Measurements from ENCODE around the gene CD4.

CD4 gene

DNA sequence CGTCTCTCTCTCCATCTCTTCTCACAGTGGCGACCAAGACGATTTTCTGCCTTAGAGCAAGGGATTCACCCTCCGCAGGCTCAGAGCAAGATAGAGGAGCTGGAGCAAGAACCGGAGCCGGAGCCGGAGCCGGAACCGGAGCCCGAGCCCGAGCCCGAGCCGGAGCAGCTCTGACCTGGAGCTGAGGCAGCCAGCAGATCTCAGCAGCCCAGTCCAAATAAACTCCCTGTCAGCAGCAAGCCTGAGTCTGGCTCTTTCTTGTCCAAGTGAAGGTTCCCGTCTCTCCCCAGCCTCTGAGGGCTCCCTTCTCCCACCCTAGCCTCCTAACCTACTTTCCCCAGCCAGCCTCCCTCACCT, 11.1 kb upstream of the CD4 start:
- H3K36me3 ChIP-seq (ENCODE audit: control insufficient read depth in 1 of 2, insufficient read depth in 2 of 2, low read length in 2 of 2) = no peaks in the 10 kb centered on the region
- H3K27me3 ChIP-seq (ENCODE audit: control insufficient read depth in 1 of 2, insufficient read depth in 2 of 2, low read length in 2 of 2) = peaks cover 8 to 13% of the 10 kb centered on the region in 2 donors
- H3K27ac ChIP-seq (ENCODE audit: low read depth, low read length) = no peak overlapping the region
- no peaks in the 10 kb centered on the region for H3K9me3 ChIP-seq (ENCODE audit: control insufficient read depth in 1 of 2, low read length in 2 of 2)
- peak overlapping the region in 1 of 2 donors; percentile 70 for H3K9ac ChIP-seq (ENCODE audit: low read depth in 1 of 2, low read length in 2 of 2)
- H3K4me3 ChIP-seq (ENCODE audit: low read depth in 1 of 2, low read length in 2 of 2) = peak overlapping the region; percentile 62 to 71
- H3K4me1 ChIP-seq (ENCODE audit: control insufficient read depth in 1 of 2, insufficient read depth in 2 of 2, low read length in 2 of 2) = peaks cover 17 to 24% of the 10 kb centered on the region in 2 donors

GRCh38 chr12:6778574-6779550, 10.5 kb upstream of the CD4 start:
- Histone ChIP-seq H3K9ac (ENCODE audit: low read depth in 1 of 2, low read length in 2 of 2) (peak overlapping the region; percentile 1 to 70), H3K36me3 (ENCODE audit: control insufficient read depth in 1 of 2, insufficient read depth in 2 of 2, low read length in 2 of 2) (no peaks in the 10 kb centered on the region), H3K4me1 (ENCODE audit: control insufficient read depth in 1 of 2, insufficient read depth in 2 of 2, low read length in 2 of 2) (peaks cover 17 to 26% of the 10 kb centered on the region in 2 donors), H3K27ac (ENCODE audit: low read depth, low read length) (no peak overlapping the region), H3K27me3 (ENCODE audit: control insufficient read depth in 1 of 2, insufficient read depth in 2 of 2, low read length in 2 of 2) (peaks cover 3 to 10% of the 10 kb centered on the region in 2 donors), H3K4me3 (ENCODE audit: low read depth in 1 of 2, low read length in 2 of 2) (peak overlapping the region; percentile 62 to 71), H3K9me3 (ENCODE audit: control insufficient read depth in 1 of 2, low read length in 2 of 2) (no peaks in the 10 kb centered on the region)

DNA sequence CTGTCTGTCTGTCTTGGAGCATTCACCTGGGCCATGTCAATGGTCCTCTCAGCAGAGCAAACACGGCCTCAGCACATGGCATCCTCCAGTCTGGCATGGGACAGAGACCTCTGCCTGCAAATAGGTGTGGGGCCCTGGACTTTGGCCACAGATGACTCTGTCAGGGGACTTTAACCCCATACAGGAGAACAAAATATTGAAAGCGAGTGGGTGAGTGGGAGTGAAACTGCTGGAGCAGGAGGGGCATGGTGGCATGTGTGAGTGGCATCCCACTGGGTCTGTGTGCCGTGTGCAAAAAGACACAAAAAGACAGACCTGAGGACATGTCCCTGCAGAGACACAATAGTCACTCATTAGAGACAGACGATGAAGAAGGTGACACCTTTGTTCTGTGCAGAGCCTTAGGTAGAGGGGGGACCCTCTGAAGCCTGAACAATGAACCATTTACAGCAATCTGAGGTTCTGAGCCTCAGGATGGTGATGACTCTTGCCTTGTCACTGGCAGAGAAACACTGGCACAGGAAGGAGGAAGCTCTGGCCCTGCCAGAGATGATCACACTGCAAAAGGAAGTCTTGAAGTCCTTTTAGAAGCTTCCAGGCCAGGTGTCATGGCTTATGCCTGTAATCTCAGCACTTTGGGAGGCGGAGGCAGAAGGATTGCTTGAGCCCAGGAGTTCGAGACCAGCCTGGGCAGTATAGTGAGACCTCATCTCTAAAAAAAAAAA, 9.5 kb upstream of the CD4 start:
- Histone ChIP-seq H3K27ac (ENCODE audit: low read depth, low read length) (no peak overlapping the region), H3K4me3 (ENCODE audit: low read depth in 1 of 2, low read length in 2 of 2) (no peak overlapping the region), H3K27me3 (ENCODE audit: control insufficient read depth in 1 of 2, insufficient read depth in 2 of 2, low read length in 2 of 2) (peaks cover 0 to 2% of the 10 kb centered on the region in 2 donors), H3K36me3 (ENCODE audit: control insufficient read depth in 1 of 2, insufficient read depth in 2 of 2, low read length in 2 of 2) (no peaks in the 10 kb centered on the region), H3K9ac (ENCODE audit: low read depth in 1 of 2, low read length in 2 of 2) (peak overlapping the region; percentile 1 to 20), H3K4me1 (ENCODE audit: control insufficient read depth in 1 of 2, insufficient read depth in 2 of 2, low read length in 2 of 2) (peaks cover 17 to 26% of the 10 kb centered on the region in 2 donors), H3K9me3 (ENCODE audit: control insufficient read depth in 1 of 2, low read length in 2 of 2) (no peaks in the 10 kb centered on the region)

DNA sequence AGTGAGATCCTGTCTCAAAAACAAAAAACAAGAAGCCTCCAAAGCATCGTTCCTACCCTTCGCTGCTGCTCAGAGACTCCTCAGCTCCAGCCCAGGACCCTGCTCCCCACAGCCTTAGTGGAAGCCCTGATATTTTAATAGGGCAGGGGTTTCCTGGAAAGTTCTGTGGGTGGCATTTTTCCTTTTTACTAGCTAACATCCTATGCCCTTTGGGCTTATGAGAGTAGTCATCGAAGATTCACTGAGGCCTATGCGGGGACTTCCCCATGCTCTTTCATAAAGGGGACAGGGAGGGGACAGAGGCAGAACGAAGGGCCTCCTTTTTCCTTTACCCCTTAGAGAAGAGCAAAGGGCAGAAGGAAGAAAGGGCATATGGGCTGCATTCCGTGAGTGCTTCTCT, 8.8 kb upstream of the CD4 start:
- Histone ChIP-seq H3K36me3 (ENCODE audit: control insufficient read depth in 1 of 2, insufficient read depth in 2 of 2, low read length in 2 of 2) (no peaks in the 10 kb centered on the region), H3K4me3 (ENCODE audit: low read depth in 1 of 2, low read length in 2 of 2) (no peak overlapping the region), H3K9me3 (ENCODE audit: control insufficient read depth in 1 of 2, low read length in 2 of 2) (no peaks in the 10 kb centered on the region), H3K27ac (ENCODE audit: low read depth, low read length) (no peak overlapping the region), H3K27me3 (ENCODE audit: control insufficient read depth in 1 of 2, insufficient read depth in 2 of 2, low read length in 2 of 2) (no peaks in the 10 kb centered on the region), H3K4me1 (ENCODE audit: control insufficient read depth in 1 of 2, insufficient read depth in 2 of 2, low read length in 2 of 2) (peaks cover 17 to 26% of the 10 kb centered on the region in 2 donors), H3K9ac (ENCODE audit: low read depth in 1 of 2, low read length in 2 of 2) (no peak overlapping the region)

DNA sequence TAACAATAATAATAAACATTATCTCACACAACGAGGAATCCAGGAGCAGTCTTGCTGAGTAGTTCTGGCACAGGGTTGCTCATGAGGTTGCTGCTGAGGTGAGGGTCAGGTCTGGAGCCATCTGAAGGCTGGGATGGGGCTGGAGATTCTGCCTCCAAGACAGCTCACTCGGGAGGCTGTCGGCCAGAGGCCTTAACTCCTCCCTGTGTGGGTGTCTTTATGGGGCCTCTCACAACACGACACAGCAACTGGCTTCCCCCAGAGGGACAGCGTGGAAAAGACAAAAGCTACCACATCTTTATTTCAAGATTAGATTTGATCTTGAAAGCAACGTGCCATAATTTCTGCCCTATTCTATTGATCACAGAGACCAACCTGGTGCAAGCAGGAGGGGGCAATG, 7.2 kb upstream of the CD4 start:
- Histone ChIP-seq H3K9ac (ENCODE audit: low read depth in 1 of 2, low read length in 2 of 2) (no peak overlapping the region), H3K4me1 (ENCODE audit: control insufficient read depth in 1 of 2, insufficient read depth in 2 of 2, low read length in 2 of 2) (peaks cover 17 to 26% of the 10 kb centered on the region in 2 donors), H3K4me3 (ENCODE audit: low read depth in 1 of 2, low read length in 2 of 2) (no peak overlapping the region), H3K27me3 (ENCODE audit: control insufficient read depth in 1 of 2, insufficient read depth in 2 of 2, low read length in 2 of 2) (no peaks in the 10 kb centered on the region), H3K36me3 (ENCODE audit: control insufficient read depth in 1 of 2, insufficient read depth in 2 of 2, low read length in 2 of 2) (no peaks in the 10 kb centered on the region), H3K9me3 (ENCODE audit: control insufficient read depth in 1 of 2, low read length in 2 of 2) (no peaks in the 10 kb centered on the region), H3K27ac (ENCODE audit: low read depth, low read length) (no peak overlapping the region)

DNA sequence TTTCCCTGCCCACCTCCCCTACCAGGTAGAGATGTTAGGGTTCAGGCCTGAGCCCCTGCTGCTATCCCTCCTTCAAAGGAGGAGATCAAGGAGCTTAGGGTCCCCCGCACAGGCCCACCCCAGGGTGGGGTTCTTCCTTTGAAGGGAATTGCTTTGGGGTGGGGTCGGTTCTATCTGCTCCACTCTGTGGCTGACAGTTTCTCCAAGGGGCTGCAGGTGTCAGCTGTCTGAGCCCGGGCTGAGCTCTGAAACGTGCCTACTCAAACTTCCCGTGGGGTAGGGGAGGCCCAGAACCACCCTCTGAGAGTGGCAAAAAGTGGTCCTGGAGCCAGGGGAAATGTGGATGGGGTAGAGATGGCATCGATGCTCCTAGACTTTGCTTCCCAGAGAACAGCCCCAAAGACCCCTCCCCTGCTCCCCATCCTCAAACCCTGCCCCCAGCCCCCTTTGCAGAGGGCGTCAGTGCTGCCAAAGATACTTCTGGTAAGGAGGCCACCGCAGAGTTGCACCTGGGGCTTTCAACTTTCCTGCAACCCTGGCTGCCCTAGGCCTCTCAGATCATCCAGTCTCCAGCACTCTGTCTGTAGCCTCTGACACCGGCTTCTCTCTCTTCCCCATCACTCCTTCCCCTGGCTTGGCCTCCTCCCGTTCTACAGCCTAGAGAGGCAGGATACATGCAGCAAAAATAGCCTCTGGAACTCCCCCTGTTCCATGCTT, 6.3 kb upstream of the CD4 start:
- Histone ChIP-seq H3K9ac (ENCODE audit: low read depth in 1 of 2, low read length in 2 of 2) (no peak overlapping the region), H3K27me3 (ENCODE audit: control insufficient read depth in 1 of 2, insufficient read depth in 2 of 2, low read length in 2 of 2) (no peaks in the 10 kb centered on the region), H3K4me1 (ENCODE audit: control insufficient read depth in 1 of 2, insufficient read depth in 2 of 2, low read length in 2 of 2) (peaks cover 17 to 26% of the 10 kb centered on the region in 2 donors), H3K27ac (ENCODE audit: low read depth, low read length) (no peak overlapping the region), H3K36me3 (ENCODE audit: control insufficient read depth in 1 of 2, insufficient read depth in 2 of 2, low read length in 2 of 2) (no peaks in the 10 kb centered on the region), H3K9me3 (ENCODE audit: control insufficient read depth in 1 of 2, low read length in 2 of 2) (no peaks in the 10 kb centered on the region), H3K4me3 (ENCODE audit: low read depth in 1 of 2, low read length in 2 of 2) (no peak overlapping the region)

- Histone ChIP-seq H3K36me3 (ENCODE audit: control insufficient read depth in 1 of 2, insufficient read depth in 2 of 2, low read length in 2 of 2) (no peaks in the 10 kb centered on the region), H3K9ac (ENCODE audit: low read depth in 1 of 2, low read length in 2 of 2) (no peak overlapping the region), H3K27me3 (ENCODE audit: control insufficient read depth in 1 of 2, insufficient read depth in 2 of 2, low read length in 2 of 2) (no peaks in the 10 kb centered on the region), H3K9me3 (ENCODE audit: control insufficient read depth in 1 of 2, low read length in 2 of 2) (no peaks in the 10 kb centered on the region), H3K27ac (ENCODE audit: low read depth, low read length) (no peak overlapping the region), H3K4me1 (ENCODE audit: control insufficient read depth in 1 of 2, insufficient read depth in 2 of 2, low read length in 2 of 2) (peaks cover 11 to 23% of the 10 kb centered on the region in 2 donors), H3K4me3 (ENCODE audit: low read depth in 1 of 2, low read length in 2 of 2) (no peak overlapping the region)
These were observed 5.5 kb upstream of the CD4 start for GRCh38 chr12:6783828-6784227.

DNA sequence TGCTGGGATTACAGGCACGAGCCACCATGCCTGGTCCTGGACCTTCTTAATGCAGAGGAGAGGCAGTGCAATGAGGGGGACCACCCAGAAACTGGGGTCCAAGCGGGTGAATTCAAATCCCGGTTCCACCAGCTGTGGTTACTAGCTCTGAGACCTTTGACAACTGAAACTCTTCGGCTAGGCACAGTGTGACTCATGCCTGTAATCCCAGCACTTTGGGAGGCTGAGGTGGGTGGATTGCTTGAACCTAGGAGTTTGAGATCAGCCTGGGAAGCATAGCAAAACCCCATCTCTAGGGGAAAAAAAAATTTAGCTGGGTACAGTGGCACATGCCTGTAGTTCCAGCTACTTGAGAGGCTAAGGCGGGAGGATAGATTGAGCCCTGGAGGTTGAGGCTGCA, 5.0 kb upstream of the CD4 start:
- Histone ChIP-seq H3K4me3 (ENCODE audit: low read depth in 1 of 2, low read length in 2 of 2) (no peak overlapping the region), H3K36me3 (ENCODE audit: control insufficient read depth in 1 of 2, insufficient read depth in 2 of 2, low read length in 2 of 2) (no peaks in the 10 kb centered on the region), H3K27me3 (ENCODE audit: control insufficient read depth in 1 of 2, insufficient read depth in 2 of 2, low read length in 2 of 2) (no peaks in the 10 kb centered on the region), H3K4me1 (ENCODE audit: control insufficient read depth in 1 of 2, insufficient read depth in 2 of 2, low read length in 2 of 2) (peaks cover 8 to 24% of the 10 kb centered on the region in 2 donors), H3K9ac (ENCODE audit: low read depth in 1 of 2, low read length in 2 of 2) (no peak overlapping the region), H3K9me3 (ENCODE audit: control insufficient read depth in 1 of 2, low read length in 2 of 2) (no peaks in the 10 kb centered on the region), H3K27ac (ENCODE audit: low read depth, low read length) (no peak overlapping the region)

- Histone ChIP-seq H3K4me1 (ENCODE audit: control insufficient read depth in 1 of 2, insufficient read depth in 2 of 2, low read length in 2 of 2) (peaks cover 3 to 22% of the 10 kb centered on the region in 2 donors), H3K27ac (ENCODE audit: low read depth, low read length) (no peak overlapping the region), H3K9me3 (ENCODE audit: control insufficient read depth in 1 of 2, low read length in 2 of 2) (no peaks in the 10 kb centered on the region), H3K9ac (ENCODE audit: low read depth in 1 of 2, low read length in 2 of 2) (no peak overlapping the region), H3K4me3 (ENCODE audit: low read depth in 1 of 2, low read length in 2 of 2) (no peak overlapping the region), H3K27me3 (ENCODE audit: control insufficient read depth in 1 of 2, insufficient read depth in 2 of 2, low read length in 2 of 2) (no peaks in the 10 kb centered on the region), H3K36me3 (ENCODE audit: control insufficient read depth in 1 of 2, insufficient read depth in 2 of 2, low read length in 2 of 2) (no peaks in the 10 kb centered on the region)
These were observed 4.6 kb upstream of the CD4 start for GRCh38 chr12:6784761-6785160.

Measured in duodenal mucosa (tissue), 2 donors.